NCI-H128 (cell line): ENCODE measurements around the gene GTSF1L.

ENCODE experiments used
- DNase-seq: peaks from one replicate; lab custom pipeline; 2025; ENCODE audit not compliant: unreplicated experiment; lab: John Stamatoyannopoulos, UW

The GTSF1L gene

GRCh38 chr20:43746344-43747137, 19.7 kb upstream of the GTSF1L start:
- no peak for DNase-seq

GRCh38 chr20:43744966-43745730, 18.3 kb upstream of the GTSF1L start:
- no peak for DNase-seq

- no peak for DNase-seq
Measured at GRCh38 chr20:43744151-43744611, 17.4 kb upstream of the GTSF1L start.

GRCh38 chr20:43740642-43741041, 13.8 kb upstream of the GTSF1L start:
- no peak for DNase-seq

- DNase-seq: no peak
Measured at GRCh38 chr20:43739148-43739749, 12.4 kb upstream of the GTSF1L start.

GRCh38 chr20:43737925-43738324, 11.1 kb upstream of the GTSF1L start:
- no peak for DNase-seq

- DNase-seq: no peak
Measured at GRCh38 chr20:43736588-43737158, 9.9 kb upstream of the GTSF1L start.

GRCh38 chr20:43731927-43732326, 5.1 kb upstream of the GTSF1L start:
- no peak for DNase-seq

- DNase-seq: no peak
Measured at GRCh38 chr20:43731469-43731868, 4.7 kb upstream of the GTSF1L start.

- no peak for DNase-seq
Measured at GRCh38 chr20:43728686-43729255, 2.0 kb upstream of the GTSF1L start.

- no peak for DNase-seq
Measured at GRCh38 chr20:43727980-43728590, 1.3 kb upstream of the GTSF1L start.

GRCh38 chr20:43726333-43726732, 469 bp downstream of the GTSF1L start:
- no peak for DNase-seq

GRCh38 chr20:43725666-43726065, 1.1 kb downstream of the GTSF1L start:
- DNase-seq: no peak

GRCh38 chr20:43724383-43724782, 2.4 kb downstream of the GTSF1L start:
- no peak for DNase-seq

GRCh38 chr20:43723735-43724134, 3.1 kb downstream of the GTSF1L start:
- DNase-seq: no peak

GRCh38 chr20:43723186-43723585, 3.6 kb downstream of the GTSF1L start:
- no peak for DNase-seq

GRCh38 chr20:43722153-43722505, 4.7 kb downstream of the GTSF1L start:
- DNase-seq: no peak

- DNase-seq: peak; percentile 20
Measured at GRCh38 chr20:43721429-43722152, 5.2 kb downstream of the GTSF1L start.

- no peak for DNase-seq
Measured at GRCh38 chr20:43721097-43721428, 5.7 kb downstream of the GTSF1L start.

- DNase-seq: no peak
Measured at GRCh38 chr20:43720007-43720406, 6.8 kb downstream of the GTSF1L start.
